Tibial nerve (tissue), 4 donors: ENCODE data around the gene PIK3CD.

Experiments
- CTCF ChIP-seq, 5 experiments: fragments of 200-600 bp in 3 of 5; fragments of 450-650 bp in 2 of 5; sonication (generic) in 3 of 5; IDR thresholded peaks; one replicate each; pipeline ENCODE4 v1.5.1; 2016 to 2019; ENCODE audit warnings: antibody characterized with exemption in 5 of 5, mild to moderate bottlenecking in 3 of 5, moderate library complexity in 2 of 5
- EP300 ChIP-seq, 2 donors: sonication (generic); formaldehyde crosslinking; IDR thresholded peaks; one replicate each; pipeline ENCODE4 v1.6.1; 2017; ENCODE audit warnings: antibody characterized with exemption in 2 of 2, mild to moderate bottlenecking in 1 of 2

- no peak for TF ChIP-seq EP300 (IDR thresholded peaks at IDR 0.05)
- no peak for TF ChIP-seq CTCF (IDR thresholded peaks at IDR 0.05)
These were observed 112.4 kb downstream of the PIK3CD start for GRCh38 chr1:9763914-9764313.
